CD4-positive, alpha-beta T cell treated with Interleukin-6 for 4 hours (primary cell): ENCODE results near the gene ADCY5.

Source experiments
- DNase-seq: peaks from one replicate; pipeline ENCODE4 v3.0.0-alpha.2; 2020; ENCODE audit warnings: mixed read lengths

Gene ADCY5

GRCh38 chr3:123424999-123425712 lies 23.7 kb downstream of the ADCY5 start:
- DNase-seq: no peak

DNA sequence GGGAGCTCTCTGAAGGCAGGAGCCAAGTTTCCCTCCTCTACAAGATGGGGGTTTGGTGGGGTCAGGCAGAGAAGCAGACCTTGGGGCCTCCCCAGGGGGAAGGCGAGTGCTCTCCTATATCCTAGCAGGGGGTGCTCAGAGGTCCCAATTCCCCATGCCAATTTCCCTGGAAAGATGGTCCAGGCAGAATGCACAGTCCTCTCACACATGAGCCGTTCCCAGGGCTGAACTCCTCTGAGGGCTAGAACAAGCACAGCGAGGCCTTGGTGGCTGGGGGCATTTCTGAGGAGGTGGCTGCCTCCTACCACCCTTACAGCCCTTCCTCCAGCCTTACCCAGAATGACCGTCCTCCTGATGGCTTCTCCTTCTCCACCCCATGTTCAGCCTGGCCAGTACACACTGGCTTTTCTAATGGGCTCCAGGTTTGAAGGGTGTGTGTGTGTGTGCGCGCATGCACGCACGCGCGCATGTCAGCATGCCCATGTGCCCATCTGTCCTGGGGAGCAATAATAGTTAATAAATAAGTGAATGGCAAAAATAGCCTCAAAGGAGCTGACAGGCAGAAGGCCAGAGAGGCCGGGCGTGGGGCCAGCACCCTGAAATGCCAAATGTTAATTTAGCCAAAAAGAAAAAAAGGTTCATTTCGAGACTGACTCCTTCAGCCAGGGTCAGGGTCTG lies 24.4 kb downstream of the ADCY5 start:
- DNase-seq: no peak

- no peak for DNase-seq
Measured at GRCh38 chr3:123423806-123424205, 25.1 kb downstream of the ADCY5 start.

- DNase-seq: no peak
Measured at GRCh38 chr3:123423031-123423430, 25.9 kb downstream of the ADCY5 start.

DNA sequence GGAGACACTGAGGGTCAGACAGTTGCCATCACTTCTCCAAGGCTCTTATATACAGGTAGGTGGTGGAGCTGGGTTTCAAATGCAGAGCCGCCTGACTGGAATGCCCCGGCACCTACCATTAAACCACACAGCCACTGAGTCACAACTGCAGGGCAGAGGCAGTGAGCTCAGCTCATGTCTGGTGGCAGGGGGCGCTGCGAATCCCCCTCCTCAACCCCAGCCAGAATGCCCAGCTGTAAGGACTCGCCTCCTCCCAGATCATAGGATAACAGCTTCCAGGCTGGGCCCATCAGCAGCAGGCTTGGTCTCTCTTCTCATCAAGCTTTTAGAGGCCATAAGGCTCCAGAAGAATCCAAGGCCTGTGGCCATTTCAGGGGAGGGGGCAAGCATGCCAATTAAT lies 26.4 kb downstream of the ADCY5 start:
- no peak for DNase-seq

DNA sequence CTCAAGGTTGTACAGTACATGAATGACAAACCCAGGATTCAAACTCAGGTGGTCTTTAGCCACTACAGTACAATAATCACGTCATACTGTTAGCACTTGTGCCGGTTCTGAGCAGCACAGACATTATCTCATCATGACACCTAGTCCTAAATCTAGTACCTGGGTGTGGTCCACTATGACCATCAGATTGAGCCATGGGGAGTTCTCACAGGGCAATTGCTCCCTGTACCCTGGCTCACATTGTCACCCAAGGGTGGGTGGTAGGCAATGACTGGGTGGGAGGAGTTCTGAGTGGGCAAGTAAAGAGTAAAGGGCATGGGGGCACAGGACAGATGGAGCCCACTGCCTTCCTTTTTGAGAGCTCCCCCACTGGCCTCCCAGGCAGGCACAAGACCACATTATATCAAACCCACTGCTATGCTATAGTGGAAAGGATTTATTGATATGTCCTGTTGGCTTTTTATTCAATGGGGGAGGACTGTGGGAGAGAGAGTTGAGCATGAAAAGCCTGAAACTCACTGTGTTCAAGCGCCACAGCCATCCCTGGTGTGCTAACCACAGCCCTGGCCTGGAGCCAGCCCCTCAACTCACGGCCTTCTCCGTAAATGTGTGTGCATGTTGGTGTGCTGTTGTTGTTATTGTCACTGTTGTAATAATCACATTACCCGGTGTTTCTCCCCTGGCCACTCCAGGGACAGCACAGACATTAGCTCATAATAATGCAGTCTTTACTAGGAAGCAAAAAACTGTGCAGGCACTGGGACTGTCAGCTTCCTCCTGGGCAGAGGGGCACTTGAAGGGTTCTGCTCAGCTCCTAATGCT lies 27.3 kb downstream of the ADCY5 start:
- DNase-seq: no peak

GRCh38 chr3:123420416-123420968 lies 28.4 kb downstream of the ADCY5 start:
- no peak for DNase-seq

DNA sequence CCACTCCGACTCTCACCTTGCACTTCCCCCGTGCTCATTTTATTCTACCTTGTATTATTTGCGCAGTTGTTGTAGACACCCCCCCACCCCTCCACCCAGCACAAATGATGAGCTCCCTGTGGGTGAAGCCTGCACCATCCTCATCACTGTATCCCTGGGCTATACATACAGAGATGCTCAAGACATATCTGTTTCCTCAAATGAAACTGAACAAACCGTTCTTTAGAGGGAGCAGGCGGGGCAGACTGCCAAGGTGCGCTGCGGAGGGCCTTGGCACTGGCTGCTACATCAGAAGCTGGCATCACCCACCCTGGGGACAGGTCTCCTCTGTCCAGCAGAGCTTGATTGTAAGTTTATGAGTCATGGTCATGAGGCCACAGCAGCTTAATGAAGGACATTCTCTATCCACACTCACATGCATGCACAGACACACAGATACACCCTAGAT lies 29.0 kb downstream of the ADCY5 start:
- DNase-seq: no peak

DNA sequence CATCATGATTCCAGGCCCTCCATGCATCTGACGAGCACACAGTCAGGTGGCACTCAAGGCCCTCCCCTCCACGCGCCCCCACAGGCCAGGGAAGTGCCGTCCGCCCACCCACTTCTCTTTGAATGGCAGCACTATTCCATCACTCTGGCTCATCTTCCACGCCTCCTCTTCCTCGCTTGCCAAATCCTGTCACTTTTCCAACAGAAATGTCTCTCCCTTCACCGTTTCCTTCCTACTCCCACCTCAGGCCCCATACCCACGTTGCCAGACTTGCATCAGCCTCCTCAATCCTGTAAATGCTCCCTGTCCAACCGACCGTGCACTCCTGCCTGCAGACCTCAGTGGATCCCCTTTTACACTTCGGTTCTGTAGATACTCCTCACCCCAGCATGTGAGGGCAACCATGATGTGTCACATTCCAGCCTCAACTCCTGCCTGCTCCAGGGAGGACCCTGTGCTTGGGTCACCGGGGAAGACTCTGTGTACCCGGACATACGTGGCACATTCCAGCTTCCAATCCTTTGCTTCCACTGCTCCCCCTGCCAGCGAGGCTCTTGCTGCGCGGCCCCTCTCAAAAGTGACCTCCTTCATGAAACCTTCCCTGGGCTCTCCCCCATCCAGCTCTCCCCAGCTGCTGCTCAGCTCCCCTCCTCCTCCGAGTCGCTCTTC lies 29.6 kb downstream of the ADCY5 start:
- DNase-seq: no peak

DNA sequence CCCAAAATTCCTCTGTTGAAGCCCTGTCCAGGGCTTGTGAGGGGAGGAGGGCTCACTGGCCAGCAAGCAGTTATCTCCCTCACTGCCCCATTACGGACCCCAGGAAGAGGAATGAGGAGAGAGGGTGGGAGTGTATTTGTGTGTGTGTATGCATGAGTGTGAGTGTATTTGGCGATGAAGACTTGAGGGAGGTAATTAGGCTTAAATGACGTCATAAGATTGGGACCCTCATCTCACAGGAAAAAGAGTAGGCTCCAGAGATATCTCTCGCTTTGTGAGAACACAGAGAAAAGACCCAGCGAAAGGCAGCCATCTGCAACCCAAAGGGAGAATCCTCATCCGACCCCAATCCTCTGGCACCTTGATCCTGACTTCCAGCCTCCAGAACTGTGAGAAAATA lies 32.2 kb downstream of the ADCY5 start:
- DNase-seq: no peak

GRCh38 chr3:123416173-123416572 lies 32.7 kb downstream of the ADCY5 start:
- no peak for DNase-seq

DNA sequence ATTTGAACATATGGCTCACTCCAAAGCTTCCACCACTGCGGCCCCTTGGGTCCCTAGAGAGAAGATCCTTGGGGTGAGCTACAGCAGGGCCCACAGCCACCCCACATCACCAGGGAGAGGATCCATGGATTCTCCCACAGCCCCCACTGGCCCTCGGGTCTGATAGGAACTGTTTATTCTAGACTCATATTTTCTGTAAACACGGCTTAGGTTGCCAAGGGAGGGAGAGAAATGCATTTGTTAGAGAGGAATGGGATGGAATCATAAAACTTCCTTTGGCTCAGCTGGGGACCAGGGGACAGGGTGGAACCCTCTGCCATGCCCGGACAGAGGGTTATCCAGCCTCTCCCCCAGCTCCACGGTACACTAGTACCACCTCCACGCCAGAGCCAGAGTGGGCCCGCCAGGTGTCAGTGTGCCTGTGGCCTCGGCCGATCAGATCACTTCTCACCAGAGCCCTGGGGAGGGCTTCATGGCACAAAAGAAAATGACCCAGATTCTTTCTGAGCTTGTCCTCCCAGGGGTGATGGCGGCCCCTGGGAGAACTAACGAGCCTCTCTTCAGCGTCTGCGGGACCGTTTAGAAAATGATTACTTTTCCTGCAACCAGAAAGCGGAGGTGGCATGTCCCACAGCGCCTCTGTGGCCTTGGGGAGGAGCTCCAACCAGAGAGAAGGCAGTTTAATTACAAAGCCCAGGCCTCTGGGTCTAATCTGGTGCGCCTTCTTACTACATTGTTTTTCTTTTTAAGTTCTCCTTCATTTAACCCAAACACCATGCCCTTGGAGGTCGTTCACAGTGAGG lies 33.7 kb downstream of the ADCY5 start:
- DNase-seq: no peak

GRCh38 chr3:123412811-123413604 lies 35.9 kb downstream of the ADCY5 start:
- no peak for DNase-seq

- DNase-seq: no peak
Measured at GRCh38 chr3:123412076-123412475, 36.8 kb downstream of the ADCY5 start.

GRCh38 chr3:123411340-123412040 lies 37.4 kb downstream of the ADCY5 start:
- DNase-seq: no peak

GRCh38 chr3:123410149-123410515 lies 38.8 kb downstream of the ADCY5 start:
- no peak for DNase-seq

GRCh38 chr3:123409443-123410148 lies 39.3 kb downstream of the ADCY5 start:
- DNase-seq: no peak

DNA sequence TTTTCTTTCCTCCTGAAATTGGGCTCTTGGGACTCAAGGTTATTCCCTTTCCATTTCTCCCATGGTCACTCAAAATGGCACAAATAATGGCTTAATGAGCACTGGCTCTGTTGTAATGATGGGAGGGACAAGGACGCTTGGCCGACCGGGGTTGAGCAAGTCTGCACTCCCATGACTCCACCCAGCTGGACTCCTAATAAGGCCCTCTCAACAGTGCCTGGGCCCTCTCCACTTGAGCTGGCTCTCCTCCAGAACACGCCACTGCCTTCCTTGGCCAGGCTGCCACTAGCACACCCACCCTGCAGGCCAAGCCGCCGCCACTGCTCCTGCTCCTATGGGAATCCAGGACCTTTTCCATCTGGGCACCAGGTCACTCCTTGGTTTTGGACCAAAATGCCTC lies 42.3 kb downstream of the ADCY5 start:
- no peak for DNase-seq

- DNase-seq: no peak
Measured at GRCh38 chr3:123405936-123406510, 42.9 kb downstream of the ADCY5 start.
